ENCODE results near the gene MAP4.
A peak's percentile ranks its signal among the peaks of the same experiment; 100 is the strongest.

The MAP4 gene

GRCh38 chr3:47902746-47903145 lies 113.5 kb downstream of the MAP4 start:
- no peak overlapping the region for H3K4me3 ChIP-seq (ENCODE audit: low read depth, low read length)
- DNase-seq (ENCODE audit: low read depth): no peak
- TF ChIP-seq CTCF (IDR thresholded peaks at IDR 0.05; ENCODE audit: insufficient read depth, low read depth, low read length, missing control alignments): no peak

GRCh38 chr3:47901280-47901833 lies 114.9 kb downstream of the MAP4 start:
- no peak for TF ChIP-seq CTCF (IDR thresholded peaks at IDR 0.05; ENCODE audit: insufficient read depth, low read depth, low read length, missing control alignments)
- DNase-seq (ENCODE audit: low read depth): no peak
- no peak overlapping the region for H3K4me3 ChIP-seq (ENCODE audit: low read depth, low read length)

GRCh38 chr3:47899495-47900108 lies 116.6 kb downstream of the MAP4 start:
- no peak for DNase-seq (ENCODE audit: low read depth)
- H3K4me3 ChIP-seq (ENCODE audit: low read depth, low read length): no peak overlapping the region
- no peak for TF ChIP-seq CTCF (IDR thresholded peaks at IDR 0.05; ENCODE audit: insufficient read depth, low read depth, low read length, missing control alignments)

- H3K4me3 ChIP-seq (ENCODE audit: low read depth, low read length): no peak overlapping the region
- TF ChIP-seq CTCF (IDR thresholded peaks at IDR 0.05; ENCODE audit: insufficient read depth, low read depth, low read length, missing control alignments): no peak
These were observed 118.3 kb downstream of the MAP4 start for GRCh38 chr3:47897954-47898353.

GRCh38 chr3:47896736-47897135 lies 119.5 kb downstream of the MAP4 start:
- TF ChIP-seq CTCF (IDR thresholded peaks at IDR 0.05; ENCODE audit: insufficient read depth, low read depth, low read length, missing control alignments): no peak
- DNase-seq (ENCODE audit: low read depth): no peak

More at GRCh38 chr3:47897954-47898353, 118.3 kb downstream of the MAP4 start:
- DNase-seq (ENCODE audit: low read depth): no peak

GRCh38 chr3:47895241-47895640 lies 121.0 kb downstream of the MAP4 start:
- no peak overlapping the region for H3K4me3 ChIP-seq (ENCODE audit: low read depth, low read length)
- DNase-seq (ENCODE audit: low read depth): peak; percentile 9
- TF ChIP-seq CTCF (IDR thresholded peaks at IDR 0.05; ENCODE audit: insufficient read depth, low read depth, low read length, missing control alignments): no peak

More at GRCh38 chr3:47896736-47897135, 119.5 kb downstream of the MAP4 start:
- H3K4me3 ChIP-seq (ENCODE audit: low read depth, low read length): no peak overlapping the region

All from GM12865 (cell line).